Measurements from ENCODE around the gene TPMT. TPM values are rescaled to one million over a fixed set of nuclear protein-coding genes. Genes with fewer than 3 reads are reported as not detected.

The TPMT gene
- 27.4 and 55.6 TPM in 2 replicates for total RNA-seq

GRCh38 chr6:18154507-18155149 lies at the start of gene TPMT:
Gene TPMT, minus strand, starts transcription at chr6:18155077. Its CDS starts 5,950 bp downstream, at chr6:18149127.

GRCh38 chr6:18155150-18155863 lies 430 bp upstream of the TPMT start, which contains the start of gene KDM1B:
Gene KDM1B, plus strand, starts transcription at chr6:18155422. Its CDS starts 4,474 bp downstream, at chr6:18159896.

GRCh38 chr6:18122128-18123093 lies 32.5 kb downstream of the TPMT start, which contains the start of gene NHLRC1:
Gene NHLRC1, minus strand, starts transcription at chr6:18122677. Its CDS starts 71 bp downstream, at chr6:18122606.

Other genes starting within 250 kb of the TPMT start
- 78.9 and 96.1 TPM in 2 replicates for gene KIF13A, start 167.4 kb downstream of the TPMT start, total RNA-seq
- 2.7 and 3.3 TPM in 2 replicates for gene NHLRC1, start 32.4 kb downstream of the TPMT start, total RNA-seq
- gene KDM1B, start 345 bp upstream of the TPMT start, total RNA-seq = 29.7 and 30.4 TPM in 2 replicates
- gene DEK, start 109.5 kb upstream of the TPMT start, total RNA-seq = 133 and 227 TPM in 2 replicates
- gene RNF144B, start 232.3 kb upstream of the TPMT start, total RNA-seq = 0.55 and 0.62 TPM in 2 replicates